Tibial nerve (tissue), 4 donors: ENCODE results near the gene CTDSPL. TPM values are rescaled to one million over a fixed set of nuclear protein-coding genes. Genes with fewer than 3 reads are reported as not detected.

ENCODE experiments used
- DNase-seq, 2 donors: peaks; one replicate each; pipeline ENCODE4 v3.0.0-alpha.2; 2019; ENCODE audit warnings: low spot score in 2 of 2
- H3K27ac ChIP-seq, 4 donors: fragments of 200-600 bp; sonication (generic) in 3 of 4; one replicate each; pipeline ENCODE4 v1.5.1; 2017 to 2019; ENCODE audit warnings: mild to moderate bottlenecking in 1 of 4
- H3K27me3 ChIP-seq, 2 donors: fragments of 200-600 bp; sonication (generic) in 1 of 2; one replicate each; pipeline versions ENCODE4 v1.5.1 to v1.6.0; 2017 to 2019
- H3K36me3 ChIP-seq, 3 donors: fragments of 200-600 bp; sonication (generic); one replicate each; pipeline ENCODE4 v1.5.1; 2018 to 2019
- H3K4me1 ChIP-seq, 4 donors: fragments of 200-600 bp; sonication (generic) in 3 of 4; one replicate each; pipeline ENCODE4 v1.5.1; 2017 to 2019
- H3K4me3 ChIP-seq, 4 donors: fragments of 200-600 bp; sonication (generic) in 3 of 4; one replicate each; pipeline ENCODE4 v1.5.1; 2017 to 2019; ENCODE audit warnings: mild to moderate bottlenecking in 1 of 4, moderate library complexity in 1 of 4
- H3K9me3 ChIP-seq, 4 donors: fragments of 200-600 bp; sonication (generic) in 3 of 4; one replicate each; pipeline ENCODE4 v1.5.1; 2017 to 2019
- CTCF ChIP-seq, 5 experiments: fragments of 200-600 bp in 3 of 5; fragments of 450-650 bp in 2 of 5; sonication (generic) in 3 of 5; IDR thresholded peaks; one replicate each; pipeline ENCODE4 v1.5.1; 2016 to 2019; ENCODE audit warnings: antibody characterized with exemption in 5 of 5, mild to moderate bottlenecking in 3 of 5, moderate library complexity in 2 of 5
- EP300 ChIP-seq, 2 donors: sonication (generic); formaldehyde crosslinking; IDR thresholded peaks; one replicate each; pipeline ENCODE4 v1.6.1; 2017; ENCODE audit warnings: antibody characterized with exemption in 2 of 2, mild to moderate bottlenecking in 1 of 2
- POLR2A ChIP-seq, 2 donors: fragments of 450-650 bp; IDR thresholded peaks; one replicate each; pipeline ENCODE4 v1.6.1; 2017; ENCODE audit warnings: antibody characterized with exemption in 2 of 2, mild to moderate bottlenecking in 2 of 2, moderate library complexity in 2 of 2
- WGBS, 2 donors: methylation state at CpG; one replicate each; pipeline ENCODE4 v1.1.5; 2018; 5-methylcytosine and 5-hydroxymethylcytosine counted together
- total RNA-seq, 4 donors: library from RNA; depleted of rRNA; stranded (reverse); fragments of >200 nt; gene quantifications; one replicate each; pipeline ENCODE4 v1.1.0, GENCODE V29; 2016

CTDSPL gene
- total RNA-seq, 4 donors from 2014 or later: 31.8 to 87.0 (median 49.0) TPM

- Histone ChIP-seq H3K4me3 (peak overlapping the region; percentile 33 to 77 (median 62)), H3K9me3 (no peaks in the 10 kb centered on the region), H3K27ac (peak overlapping the region in 3 of 4 donors; percentile 87 to 88 (median 88)), H3K36me3 (no peaks in the 10 kb centered on the region), H3K27me3 (no peaks in the 10 kb centered on the region), H3K4me1 (peaks cover 0 to 40% (median 24%) of the 10 kb centered on the region in 4 donors)
- 57 to 67% methylated on average over 3 to 6 of the region's 6 CpGs for WGBS, 2 donors
- no peak for DNase-seq
- TF ChIP-seq CTCF (IDR thresholded peaks at IDR 0.05) (no peak), EP300 (IDR thresholded peaks at IDR 0.05) (no peak), POLR2A (IDR thresholded peaks at IDR 0.05) (no peak)
Measured at GRCh38 chr3:37993460-37993819, 131.8 kb downstream of the CTDSPL start.

GRCh38 chr3:37993820-37994638 lies 132.3 kb downstream of the CTDSPL start:
- Histone ChIP-seq H3K4me3 (peak overlapping the region; percentile 33 to 77 (median 62)), H3K36me3 (no peaks in the 10 kb centered on the region), H3K27me3 (no peaks in the 10 kb centered on the region), H3K9me3 (no peaks in the 10 kb centered on the region), H3K27ac (peak overlapping the region; percentile 40 to 88 (median 88)), H3K4me1 (peaks cover 0 to 43% (median 26%) of the 10 kb centered on the region in 4 donors)
- peak in 1 of 5 experiments; percentile 5 for TF ChIP-seq CTCF (IDR thresholded peaks at IDR 0.05)
- TF ChIP-seq POLR2A (IDR thresholded peaks at IDR 0.05): peak; percentile 42 to 61
- TF ChIP-seq EP300 (IDR thresholded peaks at IDR 0.05): peak in 1 of 2 donors; percentile 86
- peak; percentile 56 to 64 for DNase-seq
- WGBS, 2 donors: 1 to 2% methylated on average over 32 to 41 of the region's 49 CpGs

- WGBS, 2 donors: 18 to 21% methylated on average over 2 of the region's 2 CpGs
- H3K4me3 ChIP-seq: peak overlapping the region; percentile 33 to 77 (median 62)
- no peaks in the 10 kb centered on the region for H3K36me3 ChIP-seq
- no peak for DNase-seq
- no peak for TF ChIP-seq CTCF (IDR thresholded peaks at IDR 0.05)
- no peak for TF ChIP-seq EP300 (IDR thresholded peaks at IDR 0.05)
- TF ChIP-seq POLR2A (IDR thresholded peaks at IDR 0.05): no peak
- no peaks in the 10 kb centered on the region for H3K9me3 ChIP-seq
- no peaks in the 10 kb centered on the region for H3K27me3 ChIP-seq
- peaks cover 0 to 48% (median 31%) of the 10 kb centered on the region in 4 donors for H3K4me1 ChIP-seq
- peak overlapping the region; percentile 40 to 88 (median 88) for H3K27ac ChIP-seq
Measured at GRCh38 chr3:37994639-37994972, 132.9 kb downstream of the CTDSPL start.

GRCh38 chr3:37995652-37996641 lies 134.3 kb downstream of the CTDSPL start:
- no peaks in the 10 kb centered on the region for H3K9me3 ChIP-seq
- peaks cover 0 to 48% (median 31%) of the 10 kb centered on the region in 4 donors for H3K4me1 ChIP-seq
- no peak overlapping the region for H3K4me3 ChIP-seq
- H3K27ac ChIP-seq: no peak overlapping the region
- H3K36me3 ChIP-seq: peaks cover 0 to 6% (median 0%) of the 10 kb centered on the region in 3 donors
- 81 to 84% methylated on average over 10 of the region's 10 CpGs for WGBS, 2 donors
- DNase-seq: no peak
- TF ChIP-seq CTCF (IDR thresholded peaks at IDR 0.05) (no peak), EP300 (IDR thresholded peaks at IDR 0.05) (no peak), POLR2A (IDR thresholded peaks at IDR 0.05) (no peak)
- H3K27me3 ChIP-seq: no peaks in the 10 kb centered on the region
